H9 (cell line): Measurements from ENCODE around the gene UTS2. TPM values are rescaled to one million over a fixed set of nuclear protein-coding genes. Genes with fewer than 3 reads are reported as not detected.

Source experiments
- DNase-seq: peaks from one replicate; pipeline ENCODE4 v3.0.0-alpha.2; 2017
- H2AFZ ChIP-seq: one replicate; pipeline ENCODE4 v1.6.1; 2013; ENCODE audit warnings: mild to moderate bottlenecking, low read length, control low read depth, moderate library complexity
- H2AK5ac ChIP-seq: 2 replicates; pipeline ENCODE4 v1.6.1; 2013; ENCODE audit warnings: low read length, control low read depth, mixed read lengths; ENCODE audit not compliant: insufficient read length
- H2BK120ac ChIP-seq: one replicate; pipeline ENCODE4 v1.6.1; 2013; ENCODE audit warnings: low read depth, mild to moderate bottlenecking, low read length, control low read depth, inconsistent platforms; ENCODE audit not compliant: poor library complexity, severe bottlenecking
- H2BK12ac ChIP-seq: 2 replicates; pipeline ENCODE4 v1.6.1; 2013; ENCODE audit warnings: low read length, control low read depth, mixed read lengths, low read depth; ENCODE audit not compliant: insufficient read length
- H2BK15ac ChIP-seq: 2 replicates; pipeline ENCODE4 v1.6.1; 2013; ENCODE audit warnings: low read depth, low read length, control low read depth
- H2BK20ac ChIP-seq: one replicate; pipeline ENCODE4 v1.6.1; 2013; ENCODE audit warnings: low read depth, mild to moderate bottlenecking, low read length, control low read depth, inconsistent platforms; ENCODE audit not compliant: poor library complexity, severe bottlenecking
- H2BK5ac ChIP-seq: 2 replicates; pipeline ENCODE4 v1.6.1; 2013; ENCODE audit warnings: low read length, control low read depth, mixed read lengths; ENCODE audit not compliant: insufficient read length
- H3K14ac ChIP-seq: 2 replicates; pipeline ENCODE4 v1.6.1; 2013; ENCODE audit warnings: low read length, control low read depth; ENCODE audit not compliant: insufficient read depth
- H3K18ac ChIP-seq: 2 replicates; pipeline ENCODE4 v1.6.1; 2013; ENCODE audit warnings: low read depth, mild to moderate bottlenecking, mixed read lengths, low read length, control low read depth; ENCODE audit not compliant: insufficient read length
- H3K23ac ChIP-seq: 2 replicates; pipeline ENCODE4 v1.6.1; 2013; ENCODE audit warnings: low read length, control low read depth, mixed read lengths, low read depth; ENCODE audit not compliant: insufficient read length
- H3K23me2 ChIP-seq: 2 replicates; pipeline ENCODE4 v1.6.1; 2013; ENCODE audit warnings: low read depth, mild to moderate bottlenecking, mixed read lengths, low read length, control low read depth; ENCODE audit not compliant: insufficient read length, poor library complexity, severe bottlenecking
- H3K27ac ChIP-seq: 2 replicates; pipeline ENCODE4 v1.5.1; 2013; ENCODE audit warnings: low read length, control low read depth, mixed read lengths, low read depth; ENCODE audit not compliant: insufficient read length
- H3K27me3 ChIP-seq: 2 replicates; pipeline ENCODE4 v1.6.1; 2013; ENCODE audit warnings: low read length, control low read depth, inconsistent platforms; ENCODE audit not compliant: insufficient read depth
- H3K4ac ChIP-seq: 2 replicates; pipeline ENCODE4 v1.6.1; 2013; ENCODE audit warnings: low read depth, mild to moderate bottlenecking, control low read depth, inconsistent platforms, low read length, moderate library complexity
- H3K4me1 ChIP-seq: 2 replicates; pipeline ENCODE4 v1.6.1; 2013; ENCODE audit warnings: low read length, control low read depth, inconsistent platforms; ENCODE audit not compliant: insufficient read depth
- H3K4me2 ChIP-seq: 2 replicates; pipeline ENCODE4 v1.6.1; 2013; ENCODE audit warnings: low read length, control low read depth, mixed read lengths; ENCODE audit not compliant: insufficient read length, insufficient read depth
- H3K56ac ChIP-seq: 2 replicates; pipeline ENCODE4 v1.6.1; 2013; ENCODE audit warnings: low read depth, mild to moderate bottlenecking, mixed read lengths, low read length, control low read depth; ENCODE audit not compliant: insufficient read length
- H3K79me1 ChIP-seq: 2 replicates; pipeline ENCODE4 v1.6.1; 2013; ENCODE audit warnings: low read depth, mild to moderate bottlenecking, moderate library complexity, low read length, control low read depth, inconsistent platforms; ENCODE audit not compliant: insufficient read depth, poor library complexity, severe bottlenecking
- H3K79me2 ChIP-seq: 2 replicates; pipeline ENCODE4 v1.6.1; 2013; ENCODE audit warnings: low read length, control low read depth, inconsistent platforms; ENCODE audit not compliant: insufficient read depth
- H3K9ac ChIP-seq: 2 replicates; pipeline ENCODE4 v1.6.1; 2013; ENCODE audit warnings: low read length, control low read depth, mixed read lengths; ENCODE audit not compliant: insufficient read length; ENCODE audit errors: extremely low read depth
- H3K9me3 ChIP-seq: one replicate; pipeline ENCODE4 v1.6.1; 2013; ENCODE audit warnings: low read depth, low read length, inconsistent platforms; ENCODE audit not compliant: control insufficient read depth
- H3T11ph ChIP-seq: one replicate; pipeline ENCODE4 v1.6.1; 2013; ENCODE audit warnings: mild to moderate bottlenecking, low read length, control low read depth, inconsistent platforms
- H4K20me1 ChIP-seq: one replicate; pipeline ENCODE4 v1.6.1; 2013; ENCODE audit not compliant: control insufficient read depth, insufficient read length, insufficient read depth
- H4K5ac ChIP-seq: 2 replicates; pipeline ENCODE4 v1.6.1; 2013; ENCODE audit warnings: low read depth, mild to moderate bottlenecking, mixed read lengths, low read length, control low read depth; ENCODE audit not compliant: insufficient read length
- H4K8ac ChIP-seq: replicated peaks from 2 replicates; pipeline ENCODE4 v1.6.1; 2013; ENCODE audit warnings: low read length, control low read depth, mixed read lengths, low read depth; ENCODE audit not compliant: insufficient read length
- H4K91ac ChIP-seq: 2 replicates; pipeline ENCODE4 v1.6.1; 2013; ENCODE audit warnings: low read depth, mild to moderate bottlenecking, moderate library complexity, mixed read lengths, low read length, control low read depth; ENCODE audit not compliant: insufficient read length
- H3K27ac Mint-ChIP-seq, 3 experiments: 2 replicates in 2 of 3; 3 replicates in 1 of 3; pipeline ENCODE4 v1.8.0; 2020 to 2021; ENCODE audit warnings: mixed read lengths in 3 of 3, mild to moderate bottlenecking in 1 of 3, moderate library complexity in 1 of 3
- H3K27me3 Mint-ChIP-seq: 2 replicates; pipeline ENCODE4 v1.8.0; 2021; ENCODE audit warnings: low read depth, mild to moderate bottlenecking, moderate library complexity, mixed read lengths
- H3K36me3 Mint-ChIP-seq, 3 experiments: 2 replicates in 2 of 3; 3 replicates in 1 of 3; pipeline ENCODE4 v1.8.0; 2020 to 2021; ENCODE audit warnings: low read depth in 3 of 3, mixed read lengths in 3 of 3; ENCODE audit not compliant: insufficient read depth in 1 of 3
- H3K4me1 Mint-ChIP-seq, 2 experiments: 2 replicates each; pipeline ENCODE4 v1.8.0; 2020; ENCODE audit warnings: mixed read lengths in 2 of 2
- H3K4me3 Mint-ChIP-seq, 2 experiments: 2 replicates in 1 of 2; 3 replicates in 1 of 2; pipeline ENCODE4 v1.8.0; 2020 to 2021; ENCODE audit warnings: mild to moderate bottlenecking in 2 of 2, mixed read lengths in 2 of 2, moderate library complexity in 1 of 2
- H3K9me3 Mint-ChIP-seq, 2 experiments: 2 replicates in 1 of 2; 3 replicates in 1 of 2; pipeline ENCODE4 v1.8.0; 2020; ENCODE audit warnings: mild to moderate bottlenecking in 2 of 2, mixed read lengths in 2 of 2, moderate library complexity in 1 of 2
- CTCF ChIP-seq: fragments of 200-600 bp; sonication (generic); conservative IDR thresholded peaks from 3 replicates; pipeline ENCODE4 v1.8.0; 2021; ENCODE audit warnings: antibody characterized with exemption, mild to moderate bottlenecking
- WGBS: extraction: QIAGEN DNeasy Blood & Tissue Kit; methylation state at CpG from one replicate; pipeline ENCODE4 v1.1.7; 2013; ENCODE audit warnings: missing lambda C conversion rate, low lambda C conversion rate, mixed read lengths; ENCODE audit not compliant: insufficient read length; ENCODE audit errors: extremely low coverage; 5-methylcytosine and 5-hydroxymethylcytosine counted together
- total RNA-seq: library from RNA; stranded (reverse); gene quantifications from 2 replicates; pipeline ENCODE4 v1.2.1, GENCODE V29; 2021

The UTS2 gene
- total RNA-seq, 1 experiment from 2014 or later = not detected

DNA sequence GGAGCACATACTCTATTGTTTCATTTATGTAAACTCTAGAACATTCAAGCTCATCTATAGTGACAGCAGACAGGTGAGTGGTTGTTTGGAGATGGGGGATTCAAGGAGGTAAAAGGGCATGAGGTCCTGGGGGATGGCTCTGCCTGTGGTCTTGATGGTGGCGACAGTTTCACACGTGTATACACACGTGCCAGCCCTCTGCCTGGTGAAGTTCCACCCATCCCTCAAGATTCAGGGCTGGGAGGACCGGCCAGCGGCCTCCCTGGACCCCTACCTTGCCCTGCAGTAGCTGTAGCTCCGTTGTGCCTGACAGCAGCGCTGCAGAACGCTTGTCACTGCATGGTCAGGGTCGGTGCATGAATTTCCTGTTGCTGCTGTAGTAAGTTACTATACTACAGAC lies 38.9 kb upstream of the UTS2 start:
- H3K4ac ChIP-seq = no peak overlapping the region
- no peak overlapping the region for H2BK12ac ChIP-seq
- no peak overlapping the region for H3T11ph ChIP-seq
- Mint-ChIP-seq H3K36me3 (no peaks in the 10 kb centered on the region; a peak in 1 of 7 replicates), H3K9me3 (no peaks in the 10 kb centered on the region; a peak in 1 of 5 replicates), H3K27ac (no peak overlapping the region), H3K4me3 (no peak overlapping the region), H3K4me1 (peaks cover 3 to 6% of the 10 kb centered on the region in 2 experiments; a peak in 3 of 4 replicates), H3K27me3 (peaks cover 4% of the 10 kb centered on the region; the same call in 1 of the 2 replicates)
- TF ChIP-seq CTCF = no peak
- no peak overlapping the region for H2AFZ ChIP-seq
- H2BK120ac ChIP-seq = no peak overlapping the region
- H4K5ac ChIP-seq = no peak overlapping the region
- H3K9me3 ChIP-seq = no peaks in the 10 kb centered on the region
- no CpG with 5 or more reads among the region's 9 CpGs for WGBS
- H3K27me3 ChIP-seq = no peaks in the 10 kb centered on the region
- H4K8ac ChIP-seq = no peak overlapping the region
- no peak overlapping the region for H2BK15ac ChIP-seq
- no peak overlapping the region for H3K18ac ChIP-seq
- no peak overlapping the region for H2BK5ac ChIP-seq
- H3K23me2 ChIP-seq = no peaks in the 10 kb centered on the region
- H4K91ac ChIP-seq = no peak overlapping the region
- H3K23ac ChIP-seq = no peak overlapping the region
- no peak overlapping the region for H3K14ac ChIP-seq
- no peak overlapping the region for H3K27ac ChIP-seq
- no peak for DNase-seq
- no peaks in the 10 kb centered on the region for H3K4me1 ChIP-seq
- H3K79me1 ChIP-seq = no peaks in the 10 kb centered on the region
- H3K79me2 ChIP-seq = no peaks in the 10 kb centered on the region
- H2AK5ac ChIP-seq = no peak overlapping the region
- no peak overlapping the region for H3K56ac ChIP-seq
- no peak overlapping the region for H3K4me2 ChIP-seq
- H2BK20ac ChIP-seq = no peak overlapping the region
- H3K9ac ChIP-seq = no peak overlapping the region
- H4K20me1 ChIP-seq = no peaks in the 10 kb centered on the region
